Left renal cortex interstitium (tissue), 4 donors: ENCODE results near the gene PCDHA9. TPM values are rescaled to one million over a fixed set of nuclear protein-coding genes. Genes with fewer than 3 reads are reported as not detected.
"Not testable (repeated sequence)": the region's sequence is repeated elsewhere in the genome, so short reads cannot be mapped to it uniquely, and the experiment has no call there.

Experiments
- DNase-seq, 4 donors: peaks; one replicate each; pipeline ENCODE4 v3.0.0-alpha.2; 2013; ENCODE audit warnings: low read depth in 4 of 4, low spot score in 2 of 4, missing footprints in 1 of 4
- polyA plus RNA-seq, 4 donors: library from polyadenylated mRNA; unstranded; fragments of 120-200 nt; gene quantifications; one replicate each; pipeline ENCODE4 v1.2.1, GENCODE V29; 2013; ENCODE audit not compliant: insufficient read length in 4 of 4

Gene PCDHA9
- polyA plus RNA-seq, 4 donors: 0.03 to 0.12 (median 0.05) TPM; not detected in 1

DNA sequence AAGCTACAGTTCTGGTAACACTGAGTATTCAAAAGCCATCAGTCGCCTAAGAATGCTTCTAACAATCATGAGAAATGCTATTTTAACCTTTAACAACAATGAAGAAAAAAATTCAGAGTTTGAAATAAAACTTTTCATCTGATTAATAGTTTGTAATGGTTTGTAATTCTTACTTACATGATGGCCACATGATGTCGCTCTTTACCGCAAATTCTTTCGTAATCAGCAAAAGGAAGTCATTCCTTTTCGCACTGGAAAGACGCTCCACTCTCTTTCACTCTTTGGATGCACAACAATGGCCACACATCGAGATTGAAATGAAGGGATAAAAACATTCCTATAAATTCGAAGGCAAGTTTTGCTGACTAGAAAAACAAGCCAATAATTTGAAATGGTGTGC, 14.2 kb upstream of the PCDHA9 start, which contains the start of gene PCDHA7:
Gene PCDHA7, plus strand, starts transcription at position 277 of the 400 bp plus-strand sequence. Its CDS starts 115 bp downstream, at position 392.
- no peak for DNase-seq

GRCh38 chr5:140834439-140835008, 13.7 kb upstream of the PCDHA9 start:
- not testable (repeated sequence) for DNase-seq

- no peak for DNase-seq
These were observed 12.3 kb upstream of the PCDHA9 start for GRCh38 chr5:140835622-140836510.

- DNase-seq: no peak
These were observed 6.9 kb upstream of the PCDHA9 start, which contains the start of gene PCDHA8 for GRCh38 chr5:140840978-140841962. TSS of gene PCDHA8 (plus strand) at chr5:140841187. CDS start at chr5:140841322, 135 bp downstream.

- no peak for DNase-seq
These were observed 5.1 kb upstream of the PCDHA9 start for GRCh38 chr5:140842798-140843733.

- DNase-seq: not testable (repeated sequence)
These were observed 1.9 kb downstream of the PCDHA9 start for GRCh38 chr5:140849831-140850634.

- DNase-seq: no peak
These were observed 7.8 kb downstream of the PCDHA9 start, which contains the start of gene PCDHA10 for GRCh38 chr5:140855772-140856674. TSS of gene PCDHA10 (plus strand) at chr5:140855897. CDS start at chr5:140856049, 152 bp downstream.

DNA sequence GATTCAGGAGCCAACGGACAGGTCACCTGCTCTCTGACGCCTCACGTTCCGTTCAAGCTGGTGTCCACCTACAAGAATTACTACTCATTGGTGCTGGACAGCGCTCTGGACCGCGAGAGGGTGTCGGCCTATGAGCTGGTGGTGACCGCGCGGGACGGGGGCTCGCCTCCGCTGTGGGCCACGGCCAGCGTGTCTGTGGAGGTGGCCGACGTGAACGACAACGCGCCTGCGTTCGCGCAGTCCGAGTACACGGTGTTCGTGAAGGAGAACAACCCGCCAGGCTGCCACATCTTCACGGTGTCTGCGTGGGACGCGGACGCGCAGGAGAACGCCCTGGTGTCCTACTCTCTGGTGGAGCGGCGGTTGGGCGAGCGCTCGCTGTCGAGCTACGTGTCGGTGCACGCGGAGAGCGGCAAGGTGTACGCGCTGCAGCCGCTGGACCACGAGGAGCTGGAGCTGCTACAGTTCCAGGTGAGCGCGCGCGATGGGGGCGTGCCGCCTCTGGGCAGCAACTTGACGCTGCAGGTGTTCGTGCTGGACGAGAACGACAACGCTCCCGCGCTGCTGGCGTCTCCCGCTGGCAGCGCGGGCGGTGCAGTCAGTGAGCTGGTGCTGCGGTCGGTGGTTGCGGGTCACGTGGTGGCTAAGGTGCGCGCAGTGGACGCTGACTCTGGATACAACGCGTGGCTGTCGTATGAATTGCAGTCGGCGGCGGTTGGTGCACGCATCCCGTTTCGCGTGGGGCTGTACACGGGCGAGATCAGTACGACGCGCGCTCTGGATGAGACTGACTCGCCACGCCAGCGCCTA, 9.2 kb downstream of the PCDHA9 start:
- DNase-seq: no peak

GRCh38 chr5:140857987-140858240, 9.7 kb downstream of the PCDHA9 start:
- no peak for DNase-seq

GRCh38 chr5:140862441-140863295, 14.5 kb downstream of the PCDHA9 start:
- DNase-seq: no peak

GRCh38 chr5:140868721-140869554, 20.8 kb downstream of the PCDHA9 start, which contains the start of gene PCDHA11:
TSS of gene PCDHA11 (plus strand) at chr5:140868957. CDS start at chr5:140869104, 147 bp downstream.
- DNase-seq: peak in 1 of 4 donors; percentile 2

- no peak for DNase-seq
These were observed 21.3 kb downstream of the PCDHA9 start for GRCh38 chr5:140869555-140869886.

- DNase-seq: no peak
These were observed 22.3 kb downstream of the PCDHA9 start for GRCh38 chr5:140870221-140871201.
